Measurements from ENCODE around the gene SYT3.

- TF ChIP-seq CTCF (conservative IDR thresholded peaks at IDR 0.05; ENCODE audit: low read depth in 2 of 2) (peak; percentile 49 to 56), EZH2 (IDR thresholded peaks at IDR 0.05; ENCODE audit: low read depth, unreplicated experiment) (no peak), POLR2AphosphoS5 (IDR thresholded peaks at IDR 0.05; ENCODE audit: low read depth) (no peak)
These were observed 7.4 kb downstream of the SYT3 start for GRCh38 chr19:50632151-50632835.

Data from GM23338 (cell line).